ENCODE data around the gene UBE2F. TPM values are rescaled to one million over a fixed set of nuclear protein-coding genes. Genes with fewer than 3 reads are reported as not detected.

UBE2F gene, protein sequence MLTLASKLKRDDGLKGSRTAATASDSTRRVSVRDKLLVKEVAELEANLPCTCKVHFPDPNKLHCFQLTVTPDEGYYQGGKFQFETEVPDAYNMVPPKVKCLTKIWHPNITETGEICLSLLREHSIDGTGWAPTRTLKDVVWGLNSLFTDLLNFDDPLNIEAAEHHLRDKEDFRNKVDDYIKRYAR
- 46.4 and 47.9 TPM in 2 replicates for total RNA-seq

DNA sequence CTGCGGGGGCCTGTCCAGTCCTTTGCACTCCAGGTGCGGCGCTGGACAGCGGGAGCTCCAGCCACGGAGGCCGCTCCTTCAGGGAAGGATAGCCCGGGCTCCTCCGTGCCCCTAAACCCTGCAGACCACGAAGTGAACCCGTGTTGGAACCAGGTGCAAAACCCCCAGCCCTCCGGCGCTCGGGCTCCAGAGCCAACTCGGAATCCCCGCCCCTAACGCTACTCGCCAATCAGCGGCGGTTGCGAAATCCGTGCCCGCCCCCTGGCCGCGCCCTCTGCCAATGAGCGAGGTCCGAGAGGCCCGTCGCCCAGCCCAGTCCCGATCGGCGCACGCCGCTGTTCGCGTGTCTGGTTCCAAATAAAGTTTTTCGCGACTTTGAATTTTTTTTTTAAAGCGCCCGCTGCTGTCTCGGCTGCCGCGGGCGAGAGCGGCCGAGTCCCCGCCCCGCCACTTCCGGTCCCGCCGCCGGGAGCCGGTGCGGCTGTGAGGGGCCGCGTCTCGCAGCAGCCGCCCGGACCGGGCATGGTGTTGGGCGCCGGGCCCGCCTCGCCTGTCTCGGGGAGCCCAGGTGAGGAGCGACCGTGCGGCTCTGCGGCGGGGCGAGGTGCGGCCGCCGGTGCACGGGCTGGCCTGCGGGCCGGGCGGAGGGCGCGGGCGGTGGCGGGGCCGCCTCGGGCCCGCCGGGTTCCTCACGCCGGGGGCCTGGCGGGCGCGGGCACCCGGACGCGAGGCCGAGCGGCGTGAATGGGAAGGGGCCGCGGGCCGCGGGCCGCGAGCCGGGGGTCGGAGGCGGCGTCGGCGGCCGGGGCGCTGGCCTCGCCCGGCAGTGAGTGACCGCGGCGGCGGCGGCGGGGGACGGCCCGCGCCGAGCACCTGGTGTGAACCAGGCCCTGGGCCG, at the start of gene UBE2F:
UBE2F (plus strand) TSS at position 450 of the 898 bp plus-strand sequence. CDS start 6,094 bp downstream, outside the sequence.

DNA sequence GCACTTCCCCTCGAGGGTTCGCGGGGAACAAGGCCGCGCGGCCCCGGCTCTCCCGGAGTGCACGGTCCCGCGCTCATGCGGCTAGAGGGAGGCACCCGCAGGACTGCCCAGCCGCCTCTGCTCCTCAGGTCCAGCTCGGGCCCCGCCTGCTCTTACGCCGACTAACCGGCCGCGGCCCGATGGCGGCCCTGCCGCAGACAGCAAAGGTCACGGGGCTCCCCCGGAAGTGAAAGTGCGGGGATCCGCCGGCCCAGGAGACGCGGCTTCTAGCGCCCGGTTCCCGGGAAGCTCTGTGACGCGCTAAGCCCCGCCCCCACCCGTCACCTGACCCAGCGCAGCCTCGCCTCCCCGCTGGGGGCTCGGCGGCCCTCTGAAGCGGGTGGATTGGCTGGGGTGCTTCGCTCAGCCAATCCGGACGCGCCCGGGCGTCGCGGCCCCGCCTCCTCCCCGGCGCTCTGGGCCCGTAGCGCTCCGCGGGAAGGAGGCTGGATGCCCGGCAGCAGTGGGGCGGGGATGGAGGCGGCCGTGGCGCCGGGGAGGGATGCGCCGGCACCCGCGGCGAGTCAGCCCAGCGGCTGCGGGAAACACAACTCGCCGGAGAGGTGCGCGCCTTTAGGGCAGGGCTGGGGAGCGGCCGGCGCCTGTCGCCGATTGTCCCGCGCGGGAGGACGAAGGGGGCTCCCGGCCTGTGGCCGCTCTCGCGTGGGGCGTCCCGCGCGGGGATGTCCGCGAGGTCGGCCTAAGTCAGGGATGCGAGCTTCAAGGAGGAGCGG, 93.9 kb downstream of the UBE2F start, which contains the start of gene SCLY:
SCLY (plus strand) TSS at position 460 of the 773 bp plus-strand sequence; CDS start at position 514, 54 bp downstream.

Other genes starting within 250 kb of the UBE2F start
- 0.14 and 0.28 TPM in 2 replicates for gene RBM44, start 168.2 kb upstream of the UBE2F start, total RNA-seq
- gene RAMP1, start 107.4 kb upstream of the UBE2F start, total RNA-seq: 10.1 and 10.5 TPM in 2 replicates
- 8.7 and 11.1 TPM in 2 replicates for gene SCLY, start 94.0 kb downstream of the UBE2F start, total RNA-seq
- 2.3 and 2.4 TPM in 2 replicates for gene ESPNL, start 133.3 kb downstream of the UBE2F start, total RNA-seq
- 0.46 and 0.57 TPM in 2 replicates for gene KLHL30, start 171.7 kb downstream of the UBE2F start, total RNA-seq
- 1.7 and 7.3 TPM in 2 replicates for gene ERFE, start 192.0 kb downstream of the UBE2F start, total RNA-seq
- 18.9 and 21.0 TPM in 2 replicates for gene ILKAP, start 236.7 kb downstream of the UBE2F start, total RNA-seq

Data from smooth muscle cell of bladder (primary cell).